Measurements from ENCODE around the gene C15orf39. TPM values are rescaled to one million over a fixed set of nuclear protein-coding genes. Genes with fewer than 3 reads are reported as not detected.
A peak's percentile ranks its signal among the peaks of the same experiment; 100 is the strongest.

C15orf39 gene
- total RNA-seq, 6 experiments from 2014 or later: 3.6 to 9.4 (median 5.8) TPM

GRCh38 chr15:75198560-75199356, 2.9 kb upstream of the C15orf39 start:
- Histone ChIP-seq H3K36me3 (no peaks in the 10 kb centered on the region), H3K27ac (no peak overlapping the region), H3K9me3 (no peaks in the 10 kb centered on the region), H3K27me3 (no peaks in the 10 kb centered on the region), H3K4me1 (peaks cover 0 to 13% (median 2%) of the 10 kb centered on the region in 4 donors), H3K4me3 (no peak overlapping the region)
- ATAC-seq (no peak), DNase-seq (no peak)
- WGBS (ENCODE audit: insufficient coverage, low coverage, low lambda C conversion rate, missing lambda C conversion rate): 78% methylated on average over 1 of the region's 3 CpGs
- intact Hi-C loops (cut with DNase I): no loop called here
- TF ChIP-seq POLR2A (IDR thresholded peaks at IDR 0.05) (no peak), CTCF (IDR thresholded peaks at IDR 0.05) (no peak)

DNA sequence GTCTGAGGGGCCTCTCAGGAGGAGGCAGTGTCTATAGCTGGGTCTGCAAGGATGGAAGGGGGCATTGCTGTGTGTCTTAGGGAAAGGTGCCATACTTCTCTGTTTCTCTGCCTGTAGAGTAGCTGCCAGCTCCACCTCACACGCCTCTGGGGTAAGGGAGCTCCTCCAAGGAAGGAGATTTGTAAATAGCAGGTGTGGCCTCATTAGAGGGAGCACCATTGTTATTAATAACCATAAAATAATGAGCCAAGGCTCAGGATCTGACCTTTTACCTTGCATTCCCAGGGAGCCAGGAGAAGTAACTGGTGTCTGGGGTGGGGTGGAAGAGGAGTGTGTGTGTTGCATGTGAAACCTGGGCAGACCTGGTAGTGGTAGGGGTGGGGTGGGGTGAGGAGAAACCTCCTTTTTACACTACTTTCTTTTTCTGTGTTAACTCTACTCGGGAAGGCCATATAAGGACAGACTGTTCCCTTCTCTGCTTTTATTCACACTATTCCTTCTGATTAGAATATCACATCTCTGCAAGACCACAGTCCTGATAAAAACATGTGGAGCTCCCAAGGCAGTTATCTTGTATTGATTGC, 2.2 kb upstream of the C15orf39 start:
- Histone ChIP-seq H3K36me3 (no peaks in the 10 kb centered on the region), H3K27ac (no peak overlapping the region), H3K27me3 (no peaks in the 10 kb centered on the region), H3K4me1 (peaks cover 0 to 16% (median 2%) of the 10 kb centered on the region in 4 donors), H3K4me3 (no peak overlapping the region), H3K9me3 (no peaks in the 10 kb centered on the region)
- no peak for DNase-seq
- no peak for TF ChIP-seq POLR2A (IDR thresholded peaks at IDR 0.05)
- TF ChIP-seq CTCF (IDR thresholded peaks at IDR 0.05): no peak
- intact Hi-C loops (cut with DNase I): no loop called here
- WGBS (ENCODE audit: insufficient coverage, low coverage, low lambda C conversion rate, missing lambda C conversion rate): 43% methylated on average over 1 of the region's 2 CpGs
- no peak for ATAC-seq

GRCh38 chr15:75200391-75200764, 1.3 kb upstream of the C15orf39 start:
- H3K4me1 ChIP-seq: peaks cover 0 to 22% (median 2%) of the 10 kb centered on the region in 4 donors
- TF ChIP-seq POLR2A (IDR thresholded peaks at IDR 0.05): no peak
- TF ChIP-seq CTCF (IDR thresholded peaks at IDR 0.05): no peak
- no peaks in the 10 kb centered on the region for H3K9me3 ChIP-seq
- no peaks in the 10 kb centered on the region for H3K36me3 ChIP-seq
- H3K4me3 ChIP-seq: no peak overlapping the region
- 76% methylated on average over 7 of the region's 11 CpGs for WGBS (ENCODE audit: insufficient coverage, low coverage, low lambda C conversion rate, missing lambda C conversion rate)
- no peaks in the 10 kb centered on the region for H3K27me3 ChIP-seq
- DNase-seq: no peak
- intact Hi-C loops (cut with DNase I): no loop called here
- ATAC-seq: no peak
- no peak overlapping the region for H3K27ac ChIP-seq

GRCh38 chr15:75200765-75201615, 692 bp upstream of the C15orf39 start:
- DNase-seq: peak in 2 of 3 donors; percentile 49 to 65
- Histone ChIP-seq H3K4me1 (peaks cover 0 to 22% (median 2%) of the 10 kb centered on the region in 4 donors), H3K27me3 (no peaks in the 10 kb centered on the region), H3K36me3 (no peaks in the 10 kb centered on the region), H3K9me3 (no peaks in the 10 kb centered on the region), H3K4me3 (peak overlapping the region; percentile 68 to 90 (median 87)), H3K27ac (peak overlapping the region; percentile 66 to 95 (median 75))
- intact Hi-C loops (cut with DNase I): no loop called here
- TF ChIP-seq CTCF (IDR thresholded peaks at IDR 0.05) (no peak), POLR2A (IDR thresholded peaks at IDR 0.05) (no peak)
- no peak for ATAC-seq
- 17% methylated on average over 15 of the region's 21 CpGs for WGBS (ENCODE audit: insufficient coverage, low coverage, low lambda C conversion rate, missing lambda C conversion rate)
